ENCODE results near the gene RABGEF1. TPM values are rescaled to one million over a fixed set of nuclear protein-coding genes. Genes with fewer than 3 reads are reported as not detected.
"Not testable (repeated sequence)": the region's sequence is repeated elsewhere in the genome, so short reads cannot be mapped to it uniquely, and the experiment has no call there.

RABGEF1 gene
- total RNA-seq, 2 donors from 2014 or later: 16.3 to 25.5 TPM

DNA sequence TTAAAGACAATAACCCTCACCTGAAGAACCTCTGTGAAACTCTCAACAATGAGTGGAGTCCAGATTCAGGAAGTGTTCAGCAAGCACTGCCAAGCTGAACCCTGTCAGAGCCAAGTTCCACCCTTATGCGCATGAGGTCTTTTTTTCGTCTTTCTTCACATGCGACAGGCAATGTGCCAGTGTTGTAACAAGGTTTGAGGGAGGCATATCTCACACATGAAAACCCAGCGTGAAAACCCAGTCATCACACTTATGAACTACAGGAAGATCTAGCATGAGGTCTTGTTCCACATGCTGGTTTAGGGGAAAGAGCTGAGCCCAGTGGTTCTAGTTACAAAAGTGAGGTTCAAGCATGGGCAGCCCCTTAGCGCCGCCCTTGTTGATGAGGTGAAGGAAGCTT lies 49.7 kb downstream of the RABGEF1 start:
- no peak for DNase-seq (ENCODE audit: low spot score)
- no peaks in the 10 kb centered on the region for H3K27me3 ChIP-seq
- peaks cover 34% of the 10 kb centered on the region for H3K36me3 ChIP-seq
- no peaks in the 10 kb centered on the region for H3K4me1 ChIP-seq
- H3K27ac ChIP-seq: no peak overlapping the region
- H3K9me3 ChIP-seq: no peaks in the 10 kb centered on the region
- H3K4me3 ChIP-seq: no peak overlapping the region
- TF ChIP-seq, protein P1, sequence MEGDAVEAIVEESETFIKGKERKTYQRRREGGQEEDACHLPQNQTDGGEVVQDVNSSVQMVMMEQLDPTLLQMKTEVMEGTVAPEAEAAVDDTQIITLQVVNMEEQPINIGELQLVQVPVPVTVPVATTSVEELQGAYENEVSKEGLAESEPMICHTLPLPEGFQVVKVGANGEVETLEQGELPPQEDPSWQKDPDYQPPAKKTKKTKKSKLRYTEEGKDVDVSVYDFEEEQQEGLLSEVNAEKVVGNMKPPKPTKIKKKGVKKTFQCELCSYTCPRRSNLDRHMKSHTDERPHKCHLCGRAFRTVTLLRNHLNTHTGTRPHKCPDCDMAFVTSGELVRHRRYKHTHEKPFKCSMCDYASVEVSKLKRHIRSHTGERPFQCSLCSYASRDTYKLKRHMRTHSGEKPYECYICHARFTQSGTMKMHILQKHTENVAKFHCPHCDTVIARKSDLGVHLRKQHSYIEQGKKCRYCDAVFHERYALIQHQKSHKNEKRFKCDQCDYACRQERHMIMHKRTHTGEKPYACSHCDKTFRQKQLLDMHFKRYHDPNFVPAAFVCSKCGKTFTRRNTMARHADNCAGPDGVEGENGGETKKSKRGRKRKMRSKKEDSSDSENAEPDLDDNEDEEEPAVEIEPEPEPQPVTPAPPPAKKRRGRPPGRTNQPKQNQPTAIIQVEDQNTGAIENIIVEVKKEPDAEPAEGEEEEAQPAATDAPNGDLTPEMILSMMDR (IDR thresholded peaks at IDR 0.05): no peak

DNA sequence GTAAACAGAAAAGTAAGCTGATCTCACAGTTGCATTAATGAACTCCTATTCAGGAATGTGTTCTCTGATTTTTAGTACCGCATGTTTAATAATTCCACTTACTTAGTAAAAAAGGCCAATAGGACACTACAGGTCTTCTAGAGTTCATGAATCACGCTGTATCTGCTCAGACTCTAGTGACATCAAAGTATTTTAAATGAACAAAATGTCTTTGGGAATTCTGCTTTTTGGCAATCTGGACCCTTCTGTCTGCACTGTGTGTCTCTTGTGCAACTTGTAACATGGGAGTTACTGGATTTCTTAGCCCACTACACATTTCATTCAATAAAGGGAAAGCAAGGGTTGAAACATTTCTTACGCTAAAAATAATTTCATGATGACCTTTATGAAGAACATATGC lies 50.2 kb downstream of the RABGEF1 start:
- peaks cover 36% of the 10 kb centered on the region for H3K36me3 ChIP-seq
- TF ChIP-seq, protein P1 (IDR thresholded peaks at IDR 0.05): no peak
- DNase-seq (ENCODE audit: low spot score): no peak

DNA sequence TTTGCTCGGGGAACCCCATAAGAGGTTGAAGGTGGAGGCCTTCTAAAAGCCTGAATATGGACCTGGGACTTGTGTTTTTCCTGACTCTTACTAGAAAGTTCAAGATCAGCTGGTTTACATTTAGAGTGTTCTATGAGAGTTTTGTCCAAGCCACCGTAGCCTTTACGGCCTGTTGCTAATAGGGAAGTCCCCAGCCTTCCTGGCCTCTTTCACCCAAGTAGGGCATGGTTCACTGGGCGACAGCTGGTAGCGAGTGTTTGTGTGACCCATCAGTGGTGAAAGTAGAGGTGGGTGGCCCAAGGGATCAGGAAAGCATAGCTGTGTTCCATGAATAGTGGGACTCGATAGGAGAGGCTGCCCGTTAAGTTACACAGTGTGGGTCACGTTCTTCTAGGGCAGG lies 60.1 kb downstream of the RABGEF1 start:
- TF ChIP-seq, protein P1 (IDR thresholded peaks at IDR 0.05): no peak
- Histone ChIP-seq H3K27ac (no peak overlapping the region), H3K4me1 (no peaks in the 10 kb centered on the region), H3K9me3 (no peaks in the 10 kb centered on the region), H3K27me3 (no peaks in the 10 kb centered on the region), H3K36me3 (peaks cover 74% of the 10 kb centered on the region), H3K4me3 (no peak overlapping the region)
- no peak for DNase-seq (ENCODE audit: low spot score)

More for the DNA sequence above, 50.2 kb downstream of the RABGEF1 start:
- Histone ChIP-seq H3K4me1 (no peaks in the 10 kb centered on the region), H3K27ac (no peak overlapping the region), H3K27me3 (no peaks in the 10 kb centered on the region), H3K4me3 (no peak overlapping the region), H3K9me3 (no peaks in the 10 kb centered on the region)

DNA sequence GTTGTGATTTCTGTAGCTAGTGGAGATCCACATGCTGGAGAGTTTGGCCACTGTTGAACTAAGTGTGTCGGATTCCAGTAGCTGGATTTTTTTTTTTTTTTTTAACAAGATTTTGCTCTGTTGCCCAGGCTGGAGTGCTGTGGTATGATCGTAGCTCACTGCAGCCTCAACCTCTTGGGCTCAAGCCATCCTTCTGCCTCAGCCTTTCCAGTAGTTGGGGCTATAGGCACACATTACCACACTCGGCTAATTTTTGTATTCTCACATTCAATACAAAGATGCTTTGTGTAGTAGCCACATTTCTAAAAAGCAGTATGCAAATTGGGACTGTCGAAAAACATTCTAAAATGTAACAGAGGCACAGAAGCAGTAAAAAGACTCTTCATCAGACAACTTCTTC lies 63.5 kb downstream of the RABGEF1 start:
- Histone ChIP-seq H3K4me1 (no peaks in the 10 kb centered on the region), H3K27me3 (no peaks in the 10 kb centered on the region), H3K36me3 (peaks cover 75% of the 10 kb centered on the region), H3K9me3 (no peaks in the 10 kb centered on the region), H3K27ac (no peak overlapping the region), H3K4me3 (no peak overlapping the region)
- TF ChIP-seq, protein P1 (IDR thresholded peaks at IDR 0.05): no peak
- DNase-seq (ENCODE audit: low spot score): no peak

DNA sequence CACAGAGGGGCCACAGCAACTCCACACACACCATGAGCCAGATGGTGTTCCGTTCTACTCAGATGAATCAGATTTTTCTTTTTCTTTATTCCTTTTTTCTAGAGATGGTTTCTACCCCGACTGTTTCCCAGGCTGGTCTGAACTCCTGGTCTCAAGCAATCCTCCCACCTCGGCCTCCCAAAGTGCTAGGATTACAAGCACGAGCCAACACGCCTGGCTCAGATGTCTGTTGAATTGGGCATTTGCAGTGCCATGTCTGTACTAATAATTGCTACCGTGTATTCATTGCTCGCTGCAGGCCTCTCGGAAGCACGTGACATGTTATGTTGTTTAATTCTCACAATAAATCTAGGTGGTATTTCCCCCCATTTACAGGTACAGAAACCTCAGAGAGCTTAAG lies 67.2 kb downstream of the RABGEF1 start:
- no peaks in the 10 kb centered on the region for H3K27me3 ChIP-seq
- no peak overlapping the region for H3K27ac ChIP-seq
- H3K4me3 ChIP-seq: no peak overlapping the region
- TF ChIP-seq, protein P1 (IDR thresholded peaks at IDR 0.05): no peak
- H3K9me3 ChIP-seq: no peaks in the 10 kb centered on the region
- H3K36me3 ChIP-seq: peaks cover 79% of the 10 kb centered on the region
- DNase-seq (ENCODE audit: low spot score): no peak
- no peaks in the 10 kb centered on the region for H3K4me1 ChIP-seq

DNA sequence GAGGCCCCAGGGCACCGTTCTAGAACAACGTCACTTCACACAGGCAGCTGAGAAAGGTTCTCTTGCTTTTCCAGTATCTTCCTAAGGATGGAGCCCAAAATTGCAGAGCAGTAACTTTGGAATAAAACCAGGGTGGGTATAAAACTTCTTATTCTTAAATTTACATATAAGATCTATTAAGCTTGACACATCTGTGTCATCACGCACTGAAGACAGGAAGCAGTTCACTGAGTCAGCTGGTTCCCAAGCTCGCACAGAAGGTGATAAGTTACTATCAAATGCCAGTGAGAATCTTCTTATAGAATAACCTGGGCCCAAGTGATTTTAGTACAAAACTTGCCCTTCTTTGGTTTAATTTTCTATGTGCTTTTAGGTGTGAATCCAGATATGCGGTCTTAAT lies 70.2 kb downstream of the RABGEF1 start:
- DNase-seq (ENCODE audit: low spot score): no peak
- Histone ChIP-seq H3K4me1 (no peaks in the 10 kb centered on the region), H3K9me3 (no peaks in the 10 kb centered on the region), H3K36me3 (peaks cover 68% of the 10 kb centered on the region), H3K27ac (no peak overlapping the region), H3K27me3 (no peaks in the 10 kb centered on the region), H3K4me3 (no peak overlapping the region)
- TF ChIP-seq, protein P1 (IDR thresholded peaks at IDR 0.05): no peak

DNA sequence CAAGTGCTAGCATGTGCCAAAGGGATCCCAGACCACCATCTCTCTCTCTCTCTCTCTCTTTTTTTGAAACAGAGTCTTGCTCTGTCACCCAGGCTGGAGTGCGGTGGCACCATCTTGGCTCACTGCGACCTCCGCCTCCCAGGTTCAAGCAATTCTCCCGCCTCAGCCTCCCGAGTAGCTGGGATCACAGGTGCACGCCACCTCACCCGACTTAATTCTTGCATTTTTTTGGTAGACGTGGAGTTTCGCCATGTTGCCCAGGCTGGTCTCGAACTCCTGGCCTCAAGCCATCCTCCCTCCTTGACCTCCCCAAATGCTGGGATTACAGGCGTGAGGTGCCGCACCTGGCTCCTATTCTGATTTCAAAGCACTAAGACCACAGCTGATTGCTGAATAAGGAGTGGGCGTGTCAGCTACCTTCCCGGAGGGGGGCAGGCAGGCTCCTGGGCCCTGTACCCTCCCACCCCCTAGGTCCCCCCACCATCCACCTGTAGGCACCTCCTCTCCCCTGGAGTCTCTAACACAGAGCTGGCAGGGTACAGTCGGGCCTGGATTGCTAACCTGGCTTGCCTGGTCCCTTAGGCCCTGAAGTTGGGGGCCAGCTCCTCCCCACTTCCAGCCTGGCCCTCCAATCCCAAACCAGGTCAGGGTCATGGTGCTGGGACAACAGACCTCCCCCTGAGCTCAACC lies 74.8 kb downstream of the RABGEF1 start:
- not testable (repeated sequence) for H3K4me3 ChIP-seq, H3K27ac ChIP-seq, H3K27me3 ChIP-seq

More for the DNA sequence above, 74.8 kb downstream of the RABGEF1 start:
- DNase-seq (ENCODE audit: low spot score); H3K4me1 ChIP-seq; H3K9me3 ChIP-seq: not testable (repeated sequence)
- peaks cover 22% of the 10 kb centered on the region for H3K36me3 ChIP-seq
